HG03108 (cell line): ENCODE measurements around the gene SBDS.
"Not testable (repeated sequence)": the region's sequence is repeated elsewhere in the genome, so short reads cannot be mapped to it uniquely, and the experiment has no call there.

Source experiments
- ATAC-seq: cut with Tn5 transposase; IDR thresholded peaks from one replicate; pipeline ENCODE4 v1.9.1; 2021; ENCODE audit warnings: moderate library complexity; ENCODE audit not compliant: unreplicated experiment

The SBDS gene

DNA sequence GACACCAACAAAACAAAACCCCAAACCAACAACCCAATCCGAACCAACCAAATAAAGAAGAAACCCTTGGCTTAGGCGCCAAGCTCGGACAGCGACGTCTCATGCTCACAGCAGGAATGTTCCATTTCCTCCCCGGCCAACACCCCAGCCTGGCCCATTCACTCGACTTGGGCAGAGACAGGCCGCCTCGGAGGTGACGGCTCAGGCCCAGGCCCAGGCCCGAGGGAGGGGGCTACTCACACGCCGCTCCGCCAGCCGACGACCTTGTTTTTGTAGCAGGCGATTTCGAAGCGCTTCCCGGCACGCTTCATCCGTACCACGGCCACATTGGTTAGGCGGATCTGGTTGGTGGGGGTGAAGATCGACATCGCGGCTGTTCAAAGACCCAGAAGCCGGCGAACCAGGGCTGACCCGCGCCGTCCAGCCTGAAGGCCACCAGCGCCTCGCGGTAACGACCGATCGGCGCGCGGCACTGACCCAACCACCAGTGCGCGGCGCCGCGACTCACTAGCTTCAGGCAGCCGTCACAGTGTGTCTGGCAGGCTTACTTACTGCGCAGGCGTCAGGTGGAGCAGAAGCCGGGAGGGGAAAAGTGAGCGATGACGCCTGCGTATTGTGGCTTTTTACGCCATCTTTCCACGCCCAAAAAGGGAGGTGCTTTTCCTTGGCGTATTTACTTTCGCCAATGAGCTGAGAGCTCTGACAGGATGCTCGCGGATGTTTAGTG is at the start of gene SBDS:
SBDS (minus strand) TSS at position 537 of the 727 bp plus-strand sequence; CDS start at position 368, 169 bp downstream.
- peak; percentile 65 for ATAC-seq

DNA sequence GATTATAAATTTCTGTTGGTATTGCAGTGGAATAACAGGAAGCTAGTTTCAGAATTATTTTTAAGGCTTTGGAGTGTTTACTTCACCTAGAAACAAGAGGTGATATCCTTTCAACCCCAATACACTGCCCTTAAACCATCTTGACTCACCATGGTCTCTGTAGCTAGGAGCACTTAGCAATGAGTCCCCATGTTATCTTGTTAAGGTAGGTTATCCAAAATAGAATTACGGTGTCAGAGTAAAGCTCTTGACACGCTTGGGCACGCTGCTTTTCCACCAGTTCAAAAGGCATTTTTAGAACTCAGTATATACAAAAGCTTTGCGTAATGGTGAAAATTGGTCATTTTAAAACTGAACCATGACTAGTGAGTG is 48.2 kb upstream of the SBDS start:
- not testable (repeated sequence) for ATAC-seq

DNA sequence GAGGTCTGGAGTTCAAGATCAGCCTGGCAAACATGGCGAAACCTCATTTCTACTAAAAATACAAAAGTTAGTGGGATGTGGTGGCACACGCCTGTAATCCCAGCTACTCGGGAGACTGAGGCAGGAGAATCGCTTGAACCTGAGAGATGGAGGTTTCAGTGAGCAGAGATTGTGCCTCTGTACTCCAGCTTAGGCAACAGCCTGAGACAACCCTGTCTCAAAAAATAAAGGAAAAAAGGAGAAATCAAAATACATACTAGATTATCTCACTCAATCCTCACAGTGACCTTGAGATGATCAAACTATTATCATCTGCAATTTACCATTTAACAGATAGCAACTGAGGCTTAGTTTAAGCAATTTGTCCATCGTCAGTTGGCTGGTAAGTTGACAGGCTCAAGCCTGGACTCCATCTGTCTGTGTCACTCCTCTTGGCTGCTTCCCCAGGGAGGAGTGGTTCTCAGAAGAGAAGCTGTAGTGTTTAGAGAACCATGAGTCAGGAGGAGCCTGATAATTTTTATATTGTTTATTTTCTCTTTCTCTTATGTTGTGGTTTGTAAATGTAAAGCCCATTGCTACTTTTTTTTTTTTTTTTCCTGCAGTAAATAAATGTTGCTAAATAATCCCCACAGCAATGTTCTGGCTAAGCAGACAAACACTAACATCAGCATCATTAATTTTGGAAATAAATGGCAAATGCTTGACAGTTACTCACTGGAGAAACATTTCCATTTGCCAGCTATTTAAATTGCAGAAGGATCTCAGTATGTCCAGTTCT is 47.6 kb upstream of the SBDS start:
- ATAC-seq, result not testable (repeated sequence)

DNA sequence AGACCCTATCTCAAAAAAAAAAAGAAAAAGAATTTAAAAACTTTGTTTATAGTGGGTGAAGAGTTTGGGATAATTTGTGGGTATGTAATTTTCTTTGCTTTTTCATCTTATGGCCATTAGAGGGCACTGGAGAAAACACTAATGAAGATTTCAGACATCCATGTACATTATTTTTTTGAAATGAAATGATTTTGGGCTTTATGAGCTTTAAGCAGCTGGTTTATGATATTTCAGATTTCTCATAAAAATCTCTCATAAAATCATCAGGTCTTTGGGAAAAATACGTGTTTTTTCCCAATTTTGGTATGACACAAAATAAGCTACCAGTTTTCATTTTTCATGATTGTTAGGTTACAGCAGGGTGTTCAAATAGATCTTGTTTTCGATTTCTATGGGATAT is 45.4 kb upstream of the SBDS start:
- ATAC-seq, result not testable (repeated sequence)

DNA sequence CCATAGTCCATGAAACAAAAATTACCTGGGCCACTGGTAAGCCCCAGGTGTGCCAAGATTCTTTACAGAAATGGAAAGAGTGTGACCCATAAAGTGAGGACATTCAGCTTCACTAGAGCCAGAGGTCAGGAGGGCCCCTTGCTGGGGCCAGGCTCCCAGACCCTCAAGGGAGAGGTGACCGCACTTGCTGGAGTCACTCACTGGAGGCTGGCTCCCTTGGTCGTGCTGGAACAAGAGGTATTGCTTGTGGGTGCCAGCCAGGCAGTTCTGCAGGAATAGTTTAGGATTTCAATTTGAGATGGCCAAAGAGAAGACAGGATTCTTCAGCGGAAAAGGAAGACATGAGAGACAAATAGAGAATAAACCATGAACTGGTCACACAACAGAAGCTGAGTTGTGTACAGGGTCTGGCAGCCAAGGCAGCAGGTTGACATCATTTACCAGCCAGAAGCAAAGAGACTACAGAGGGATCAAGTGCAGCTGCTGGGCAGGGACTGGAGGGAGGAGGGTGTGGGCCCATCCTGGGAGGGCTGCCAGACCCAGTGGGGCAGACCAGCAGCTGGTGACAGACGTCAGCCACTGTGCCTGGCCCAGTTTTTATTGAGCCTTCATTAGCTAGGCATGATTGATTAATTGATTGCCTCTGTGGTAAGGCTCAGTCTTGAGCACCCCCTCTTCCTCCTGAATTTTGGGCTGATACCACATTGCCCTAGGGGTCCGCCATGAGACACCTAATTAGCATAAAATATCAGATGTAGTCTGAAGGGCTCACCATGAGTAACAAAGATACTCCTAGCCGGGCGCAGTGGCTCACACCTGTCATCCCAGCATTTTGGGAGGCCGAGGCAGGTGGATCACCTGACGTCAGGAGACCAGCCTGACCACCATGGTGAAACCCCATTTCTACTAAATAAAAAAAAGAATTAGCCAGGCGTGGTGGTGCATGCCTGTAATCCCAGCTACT is 41.3 kb upstream of the SBDS start:
- ATAC-seq, result not testable (repeated sequence)

DNA sequence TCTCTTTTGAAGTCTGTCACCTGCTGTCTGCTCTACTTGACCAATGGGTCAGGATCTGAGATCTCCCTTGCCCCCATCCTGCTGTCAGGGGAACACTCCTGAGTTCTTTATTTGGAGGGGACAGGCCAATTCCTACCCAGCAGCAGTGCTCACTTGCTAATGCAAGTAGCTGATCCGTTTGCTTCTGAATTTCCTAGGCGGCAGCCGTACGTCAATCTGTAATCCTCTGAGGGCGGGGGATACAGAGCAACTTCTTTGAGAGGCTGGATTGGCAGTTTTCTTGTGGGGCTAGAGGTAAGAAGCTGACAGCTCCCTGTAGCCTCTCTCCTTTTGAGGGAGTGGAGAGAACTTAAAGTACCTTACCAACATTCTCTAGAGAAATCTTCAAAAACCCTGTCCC is 37.9 kb upstream of the SBDS start:
- ATAC-seq, result no peak

DNA sequence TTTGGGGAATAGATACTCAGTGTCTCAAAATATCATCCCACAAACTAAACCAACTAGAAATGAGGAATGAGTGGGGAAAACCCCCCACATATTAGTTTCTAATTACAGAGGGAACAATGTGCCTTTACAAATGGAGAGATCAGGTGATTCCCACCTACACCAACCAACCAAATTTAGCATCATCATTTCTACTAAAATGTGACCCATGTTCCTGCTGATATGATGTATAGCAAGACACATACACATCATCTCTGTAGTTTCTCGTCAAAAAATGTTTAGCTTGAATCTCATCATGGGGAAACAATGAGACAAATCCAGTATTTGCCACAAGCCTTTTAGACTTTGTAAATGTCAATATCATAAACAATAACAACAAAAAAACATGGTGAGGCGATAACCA is 36.3 kb upstream of the SBDS start:
- ATAC-seq, result not testable (repeated sequence)

DNA sequence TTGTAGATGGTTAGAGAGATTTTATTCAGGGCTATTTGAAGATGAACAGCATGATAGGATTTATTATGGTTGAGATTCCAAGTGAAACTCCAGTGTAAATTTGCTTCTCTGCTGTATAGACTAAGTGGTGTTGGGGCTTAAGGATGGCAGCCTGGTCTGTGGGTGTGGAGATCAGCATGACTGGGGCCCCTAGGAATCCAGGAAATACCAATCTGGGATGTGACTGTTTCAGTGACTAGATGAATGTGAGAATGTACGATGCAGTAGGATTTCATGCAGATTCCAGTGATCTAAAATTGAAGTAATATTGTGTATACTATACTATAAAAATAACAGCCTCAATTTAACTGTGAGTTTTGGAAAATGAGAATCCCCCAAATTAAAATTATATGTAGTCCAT is 30.1 kb upstream of the SBDS start:
- ATAC-seq, result not testable (repeated sequence)

DNA sequence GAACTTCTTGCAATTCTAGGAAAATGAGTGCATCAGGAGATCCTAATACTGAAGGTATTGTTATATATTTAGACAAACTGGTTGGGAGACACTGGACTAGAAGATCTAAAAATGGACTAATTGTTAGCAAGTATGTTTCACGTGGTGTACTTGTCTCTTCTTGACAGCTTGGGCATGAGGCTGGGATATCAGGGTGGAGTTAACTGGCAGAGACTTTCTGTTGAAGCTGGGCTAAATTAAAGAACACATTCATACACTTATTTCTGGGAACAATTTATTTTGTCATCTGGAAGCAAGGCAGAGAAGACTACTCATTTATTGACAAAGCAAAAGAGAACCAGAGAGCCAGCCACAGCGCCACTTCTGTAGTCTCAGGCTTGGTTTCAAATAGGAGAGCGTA is 27.1 kb upstream of the SBDS start:
- ATAC-seq, result no peak

DNA sequence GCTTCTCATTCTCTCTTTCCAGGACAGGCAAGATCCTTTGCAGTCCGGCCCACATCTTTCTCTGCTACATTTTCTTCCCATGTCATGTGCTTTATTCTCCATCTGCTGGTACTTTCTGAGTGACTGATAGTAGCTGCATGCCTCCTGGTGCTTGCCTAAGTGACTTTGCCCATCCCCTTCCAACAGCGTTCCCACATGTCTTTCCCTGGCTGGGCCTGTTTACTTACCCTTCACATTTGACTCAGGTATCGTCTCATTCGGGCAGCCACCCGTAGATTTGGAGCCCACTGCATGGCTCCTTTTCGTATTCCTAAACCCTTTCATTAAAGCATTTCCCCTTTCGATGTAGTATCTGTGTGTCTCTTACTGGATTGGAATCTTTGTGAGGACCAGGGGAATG is 25.9 kb upstream of the SBDS start:
- ATAC-seq, result no peak

DNA sequence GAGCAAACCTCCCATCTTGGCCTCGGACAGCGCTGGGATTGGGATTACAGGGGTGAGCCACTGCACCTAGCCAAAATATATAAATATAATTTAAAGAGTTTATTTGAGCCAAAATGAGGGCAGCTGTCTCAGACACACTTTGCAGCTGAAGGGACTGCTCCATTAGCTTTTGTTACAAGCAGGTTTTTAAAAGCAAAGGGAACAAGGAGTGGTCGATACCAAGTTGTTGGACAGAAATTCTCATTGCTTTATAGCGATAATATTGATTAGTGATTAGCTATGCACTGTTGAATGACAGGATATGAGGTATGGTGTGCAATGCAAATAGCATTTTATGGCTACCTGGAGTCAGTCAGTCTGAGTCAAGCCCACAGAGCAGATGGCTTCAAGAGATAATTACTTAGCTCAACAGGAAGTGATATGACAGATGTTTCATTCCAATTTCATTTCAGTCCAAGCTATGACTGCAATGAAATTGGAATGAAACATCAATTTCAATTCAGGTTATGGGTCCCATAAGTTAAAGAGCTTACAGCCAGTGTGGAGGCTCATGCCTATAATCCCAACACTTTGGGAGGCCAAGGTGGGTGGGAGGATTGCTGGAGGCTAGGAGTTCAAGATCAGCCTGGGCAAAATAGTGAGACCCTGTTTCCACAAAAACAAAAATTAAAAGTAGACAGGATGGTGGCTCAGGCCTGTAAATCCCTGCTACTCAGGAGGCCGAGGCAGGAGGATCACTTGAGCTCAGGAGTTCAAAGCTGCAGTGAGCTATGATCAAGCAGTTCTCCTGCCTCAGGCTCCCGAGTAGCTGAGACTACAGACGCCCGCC is 24.4 kb upstream of the SBDS start:
- ATAC-seq, result no peak

DNA sequence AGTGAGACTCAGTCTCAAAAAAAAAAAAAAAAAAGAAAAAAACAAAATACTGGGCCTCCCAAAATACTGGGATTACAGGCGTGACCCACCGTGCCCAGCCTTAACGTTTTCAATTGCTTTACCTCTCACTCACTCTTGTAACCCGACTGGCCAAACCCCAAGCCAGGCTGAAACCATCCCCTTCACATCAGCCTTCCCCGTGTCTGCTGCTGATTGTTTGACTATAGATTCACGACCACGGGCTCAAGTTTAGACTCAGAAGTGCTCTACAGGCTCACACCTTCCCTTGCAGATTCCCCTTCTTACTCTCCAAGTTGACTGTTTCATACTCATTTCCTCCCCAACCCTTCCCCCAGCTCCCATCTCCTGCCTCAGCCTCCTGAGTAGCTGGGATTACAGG is 23.6 kb upstream of the SBDS start:
- no peak for ATAC-seq

DNA sequence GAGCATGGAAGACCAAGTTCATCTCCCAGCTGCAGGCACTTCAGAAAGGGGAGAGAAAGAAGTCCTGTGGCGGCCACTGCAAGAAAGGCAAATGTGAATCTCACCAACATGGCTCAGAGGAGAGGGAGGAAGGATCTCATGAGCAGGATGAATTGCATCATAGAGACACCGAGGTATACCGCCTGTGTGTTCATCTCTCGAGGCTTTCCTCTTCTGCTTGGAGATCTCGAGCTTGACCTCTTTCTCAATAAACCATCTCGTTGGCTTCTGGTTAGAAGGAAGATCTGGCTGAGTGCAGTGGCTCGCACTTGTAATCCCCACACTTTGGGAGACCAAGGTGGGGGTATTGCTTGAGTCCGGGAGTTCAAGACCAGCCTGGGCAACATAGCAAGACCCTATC is 22.6 kb upstream of the SBDS start:
- not testable (repeated sequence) for ATAC-seq

DNA sequence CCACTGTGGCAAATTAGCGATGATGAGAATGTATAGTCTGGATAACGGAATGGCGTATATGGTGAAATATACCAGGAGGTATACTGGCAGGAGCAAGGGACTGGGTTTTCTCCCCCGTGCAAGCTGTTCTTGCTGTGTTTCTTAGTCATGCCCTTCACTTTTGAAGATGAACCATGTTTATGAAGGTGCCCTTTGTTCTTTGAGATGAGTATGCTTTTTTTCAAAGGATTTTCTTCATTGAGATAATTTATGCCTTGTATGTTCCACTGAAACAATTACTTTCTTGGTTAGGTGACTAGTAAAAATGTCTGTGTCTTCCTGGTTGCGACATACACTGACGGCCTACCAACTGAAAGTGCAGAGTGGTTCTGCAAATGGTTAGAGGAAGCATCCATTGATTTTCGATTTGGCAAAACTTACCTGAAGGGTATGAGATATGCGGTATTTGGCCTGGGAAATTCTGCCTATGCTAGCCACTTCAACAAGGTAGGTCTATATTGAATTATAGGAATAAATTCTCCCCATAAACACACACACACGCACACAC is 18.8 kb upstream of the SBDS start:
- ATAC-seq, result not testable (repeated sequence)

DNA sequence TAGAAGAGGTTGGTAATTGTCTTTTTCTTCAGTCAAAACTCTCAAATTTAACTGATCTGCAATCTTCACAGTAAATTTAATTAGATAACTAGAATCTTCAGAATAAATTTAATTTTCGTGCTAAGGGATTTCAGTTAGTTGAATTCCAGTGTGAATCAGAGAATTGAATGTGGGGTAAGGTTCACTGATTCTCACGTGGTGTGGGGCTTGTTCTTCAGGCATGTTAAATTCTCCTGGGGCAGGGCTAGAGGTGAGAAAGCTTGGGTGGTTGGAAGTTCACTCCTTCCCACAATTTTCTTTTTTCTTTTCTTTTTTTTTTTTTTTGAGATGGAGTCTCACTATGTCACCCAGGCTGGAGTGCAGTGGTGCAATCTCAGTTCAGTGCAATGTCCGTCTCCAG is 14.3 kb upstream of the SBDS start:
- ATAC-seq, result not testable (repeated sequence)

DNA sequence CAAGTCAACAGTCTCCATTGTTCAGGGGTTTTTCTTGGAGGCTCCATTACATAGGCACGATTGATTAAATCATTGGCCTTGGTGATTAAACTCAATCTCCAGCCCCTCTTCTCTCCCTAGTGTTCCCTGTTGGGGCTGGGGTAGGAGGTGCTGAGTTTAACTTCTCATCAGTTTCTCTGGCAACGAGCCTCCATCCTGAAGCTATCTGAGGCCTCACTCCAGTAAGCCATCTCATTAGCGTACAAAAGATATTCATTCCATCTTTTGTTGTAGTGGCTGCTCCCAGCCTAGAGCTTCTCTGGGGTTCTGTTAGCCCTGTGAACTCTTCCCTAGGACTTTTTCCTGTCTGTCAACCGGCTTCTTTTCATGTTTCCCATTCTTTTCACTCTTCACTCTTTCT is 12.9 kb upstream of the SBDS start:
- no peak for ATAC-seq

DNA sequence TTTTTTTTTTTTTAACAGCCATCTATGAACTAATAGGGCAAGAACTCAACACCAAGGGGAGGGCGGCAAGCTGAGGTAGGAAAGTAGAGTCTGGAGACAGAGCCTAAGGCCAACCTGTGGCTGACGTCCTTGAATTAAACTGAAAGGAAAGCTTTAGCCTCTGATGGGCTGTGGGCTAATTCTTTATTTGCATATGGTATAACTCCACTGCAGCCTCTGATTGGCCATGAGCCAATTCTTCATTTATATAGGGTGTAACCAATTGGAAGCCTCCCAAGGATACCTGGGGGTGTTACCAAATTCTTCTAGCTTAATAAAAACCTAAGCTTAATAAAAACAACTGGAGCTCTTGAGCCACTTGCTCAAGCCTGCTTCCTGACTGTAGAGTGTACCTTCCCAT is 11.6 kb upstream of the SBDS start:
- no peak for ATAC-seq

DNA sequence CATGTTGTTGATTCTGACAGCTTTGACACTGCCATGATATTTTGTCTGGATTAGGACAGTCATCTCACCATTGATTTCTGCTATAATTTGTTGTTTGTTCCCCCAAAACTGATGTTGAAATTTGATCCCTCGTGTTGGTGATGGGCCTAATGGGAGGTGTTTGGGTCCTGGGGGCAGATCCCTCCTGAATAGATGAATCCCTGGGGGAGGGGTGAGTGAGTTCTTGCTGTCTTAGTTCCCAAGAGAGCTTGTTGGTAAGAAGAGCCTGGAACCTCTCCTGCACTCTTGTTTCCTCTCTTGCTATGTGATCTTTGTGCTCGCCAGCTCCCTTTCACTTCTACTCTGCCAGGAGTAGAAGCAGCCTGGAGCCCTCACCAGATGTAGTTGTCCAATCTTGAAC is 8.8 kb upstream of the SBDS start:
- ATAC-seq, result not testable (repeated sequence)

DNA sequence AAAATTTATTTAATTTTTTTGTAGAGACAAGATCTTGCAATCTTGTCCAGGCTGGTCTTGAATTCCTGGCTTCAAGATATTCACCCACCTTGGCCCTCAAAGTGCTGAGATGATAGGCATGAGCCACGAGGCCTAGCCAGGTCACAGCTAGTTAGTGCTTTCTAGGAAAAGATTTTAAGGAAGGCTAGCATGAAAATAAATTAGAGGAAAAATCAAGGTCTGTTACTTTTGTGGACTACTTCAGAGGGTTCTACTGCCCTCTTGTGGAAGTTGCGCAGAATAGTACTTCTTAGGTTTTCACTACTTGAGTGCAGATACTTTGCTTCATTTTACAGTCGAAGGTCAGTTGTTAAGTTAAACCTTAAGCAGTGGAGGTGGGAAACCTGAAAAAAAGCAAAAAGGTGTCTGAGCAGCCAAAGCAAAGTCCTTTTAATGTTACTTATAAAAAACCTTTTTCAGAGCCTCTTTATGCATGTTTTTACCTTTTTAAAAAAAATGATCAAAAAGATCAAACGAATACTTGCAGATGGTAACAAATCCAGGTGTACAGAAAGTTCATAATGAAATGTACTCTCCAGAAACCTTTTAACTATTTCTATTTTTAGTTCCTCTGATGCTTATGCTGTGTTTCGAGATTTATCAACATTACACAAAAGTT is 5.3 kb upstream of the SBDS start:
- not testable (repeated sequence) for ATAC-seq
